K562 (cell line): ENCODE results near the gene NRTN. TPM values are rescaled to one million over a fixed set of nuclear protein-coding genes. Genes with fewer than 3 reads are reported as not detected.
A peak's percentile ranks its signal among the peaks of the same experiment; 100 is the strongest.

Experiments
- BCOR ChIP-seq: fragments of 450-650 bp; IDR thresholded peaks from 2 replicates; pipeline ENCODE4 v1.6.1; 2016
- HDAC2 ChIP-seq: fragments of 450-650 bp; IDR thresholded peaks from 2 replicates; pipeline ENCODE4 v1.6.1; 2016; ENCODE audit warnings: mild to moderate bottlenecking
- HDAC6 ChIP-seq: IDR thresholded peaks from 2 replicates; pipeline ENCODE4 v1.6.1; 2012; ENCODE audit warnings: low read depth, mild to moderate bottlenecking, control low read depth, inconsistent platforms, low read length, moderate library complexity
- MEIS2 ChIP-seq: fragments of 450-650 bp; IDR thresholded peaks from 2 replicates; pipeline ENCODE4 v1.6.1; 2014; ENCODE audit warnings: mild to moderate bottlenecking; ENCODE audit not compliant: partially characterized antibody
- NCOA4 ChIP-seq: fragments of 450-650 bp; IDR thresholded peaks from 2 replicates; pipeline ENCODE4 v1.6.1; 2018; ENCODE audit warnings: mild to moderate bottlenecking; ENCODE audit not compliant: partially characterized antibody
- POLR2AphosphoS2 ChIP-seq: IDR thresholded peaks from 2 replicates; pipeline ENCODE4 v1.6.1; 2012; ENCODE audit warnings: low read length, improper control_type of control experiment
- RBBP5 ChIP-seq: fragments of 200-600 bp; sonication (generic); IDR thresholded peaks from 2 replicates; pipeline ENCODE4 v1.6.1; 2012; ENCODE audit warnings: borderline replicate concordance, mild to moderate bottlenecking, low read length, control low read depth, inconsistent platforms; ENCODE audit not compliant: insufficient read depth, poor library complexity, severe bottlenecking
- SREBF2 ChIP-seq: sonication (generic); formaldehyde crosslinking; IDR thresholded peaks from 2 replicates; pipeline ENCODE4 v1.4.0; 2020; ENCODE audit warnings: mild to moderate bottlenecking, missing genetic modification reagents
- ZFX ChIP-seq: sonication (generic); formaldehyde crosslinking; IDR thresholded peaks from 2 replicates; pipeline ENCODE4 v1.8.0; 2022; ENCODE audit warnings: mild to moderate bottlenecking, missing genetic modification reagents, moderate library complexity
- ZNF354B ChIP-seq: fragments of 250-450 bp; sonication (Bioruptor Pico); IDR thresholded peaks from 2 replicates; pipeline ENCODE4 v1.4.0; 2020
- ZNF584 ChIP-seq: fragments of 200-800 bp; sonication (Bioruptor generic); IDR thresholded peaks from 2 replicates; pipeline ENCODE4 v1.6.1; 2016; ENCODE audit warnings: low read depth, mild to moderate bottlenecking, missing genetic modification characterization, missing compliant biosample characterization
- polyA plus RNA-seq, 8 experiments: library from polyadenylated mRNA; depleted of rRNA in 4 of 8; stranded (reverse) in 5 of 8; unstranded in 3 of 8; fragments of >200 nt; fragmentation: Nextera tagmentation in 2 of 8; fragmentation: Illumina TruSeq in 1 of 8; extraction: Ambion mirVana in 2 of 8; extraction: Trizol in 1 of 8; gene quantifications; 2 replicates each; pipeline versions ENCODE4 v1.2.1 to v1.2.3, GENCODE V29; 2011 to 2014; ENCODE audit warnings: inconsistent platforms in 1 of 8, missing spikeins in 1 of 8
- total RNA-seq, 7 experiments: library from RNA; depleted of rRNA in 6 of 7; stranded (reverse); fragments of >200 nt in 6 of 7; fragmentation: Illumina TruSeq in 2 of 7; extraction: Trizol in 2 of 7; gene quantifications; 2 replicates each; pipeline versions ENCODE4 v1.2.1 to v1.2.3, GENCODE V29; 2011 to 2021; ENCODE audit warnings: low replicate concordance in 1 of 7
- TF ChIP-seq, protein P1 (sequence below): IDR thresholded peaks from 3 replicates; pipeline ENCODE4 v1.6.1; 2011; ENCODE audit warnings: borderline replicate concordance, mild to moderate bottlenecking, moderate library complexity; ENCODE audit not compliant: insufficient read length; ENCODE audit errors: extremely low read depth
- TF ChIP-seq, protein P2 (sequence below), 3 experiments: IDR thresholded peaks in 2 of 3; conservative IDR thresholded peaks in 1 of 3; 2 replicates each; pipeline ENCODE4 v1.5.1; 2011 to 2012; ENCODE audit warnings: low read length in 3 of 3, mild to moderate bottlenecking in 3 of 3, control low read depth in 2 of 3, improper control_type of control experiment in 1 of 3, inconsistent platforms in 1 of 3, low read depth in 1 of 3, mixed read lengths in 1 of 3, moderate library complexity in 1 of 3; ENCODE audit not compliant: insufficient read depth in 2 of 3
- TF ChIP-seq, protein P3 (sequence below): fragments of 250-450 bp; sonication (Bioruptor Pico); IDR thresholded peaks from 2 replicates; pipeline ENCODE4 v1.4.0; 2020; ENCODE audit warnings: borderline replicate concordance
- TF ChIP-seq, protein P4 (sequence below): sonication (generic); formaldehyde crosslinking; IDR thresholded peaks from 2 replicates; pipeline ENCODE4 v1.9.0; 2022; ENCODE audit warnings: mild to moderate bottlenecking, missing genetic modification reagents
- TF ChIP-seq, protein P5 (sequence below): fragments of 250-450 bp; sonication (Bioruptor Pico); IDR thresholded peaks from 2 replicates; pipeline ENCODE4 v1.8.0; 2021; ENCODE audit warnings: mild to moderate bottlenecking, moderate library complexity
- TF ChIP-seq, protein P6 (sequence below): sonication (generic); formaldehyde crosslinking; IDR thresholded peaks from 2 replicates; pipeline ENCODE4 v1.8.0; 2022; ENCODE audit warnings: mild to moderate bottlenecking, missing genetic modification reagents

The NRTN gene
- total and polyA plus RNA-seq, 9 of the 15 experiments (the other 6 are each of a cell fraction or from before 2014, with no cell fraction given), result 0.62 to 8.1 (median 1.6) TPM; not detected in 2

DNA sequence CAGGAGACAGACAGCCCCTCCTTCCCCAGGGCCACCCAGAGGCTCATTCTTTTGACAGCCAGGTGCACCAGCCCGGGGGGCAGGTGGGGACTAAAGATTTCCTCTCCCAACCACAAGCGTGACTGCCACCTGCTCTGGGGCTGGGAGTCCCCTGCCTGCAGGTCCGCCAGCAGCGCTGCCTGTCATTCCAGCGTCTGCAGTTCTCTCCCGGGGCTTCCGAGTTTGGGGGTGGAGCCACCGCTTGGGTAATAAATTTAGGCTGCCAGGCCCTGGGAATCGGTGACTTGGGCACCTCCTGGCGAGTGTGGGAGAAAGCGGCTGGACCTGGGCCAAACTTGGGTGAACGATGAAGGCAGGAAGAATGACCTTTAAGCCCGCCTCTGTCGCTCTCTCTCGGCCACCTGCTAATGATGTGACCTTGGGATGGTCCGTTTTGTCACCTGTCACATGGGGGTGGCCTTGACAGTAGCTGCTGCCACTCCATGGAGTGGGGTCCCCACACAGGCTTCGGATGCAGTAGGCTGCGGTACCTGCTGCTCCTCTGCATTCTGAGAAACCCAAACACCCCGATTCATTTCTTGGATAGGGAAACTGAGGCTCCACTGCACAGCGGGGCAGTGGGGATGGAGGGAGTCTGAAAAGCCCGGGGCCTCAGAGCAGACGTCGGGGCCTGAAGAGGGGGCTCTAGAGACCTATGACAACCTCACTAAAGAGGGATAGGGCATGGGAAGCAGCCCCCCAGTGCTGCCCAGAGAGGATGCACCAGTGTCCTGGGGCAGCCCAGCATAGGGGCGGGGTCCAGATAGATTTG, 21.9 kb downstream of the NRTN start (continued):
- TF ChIP-seq, protein P1, sequence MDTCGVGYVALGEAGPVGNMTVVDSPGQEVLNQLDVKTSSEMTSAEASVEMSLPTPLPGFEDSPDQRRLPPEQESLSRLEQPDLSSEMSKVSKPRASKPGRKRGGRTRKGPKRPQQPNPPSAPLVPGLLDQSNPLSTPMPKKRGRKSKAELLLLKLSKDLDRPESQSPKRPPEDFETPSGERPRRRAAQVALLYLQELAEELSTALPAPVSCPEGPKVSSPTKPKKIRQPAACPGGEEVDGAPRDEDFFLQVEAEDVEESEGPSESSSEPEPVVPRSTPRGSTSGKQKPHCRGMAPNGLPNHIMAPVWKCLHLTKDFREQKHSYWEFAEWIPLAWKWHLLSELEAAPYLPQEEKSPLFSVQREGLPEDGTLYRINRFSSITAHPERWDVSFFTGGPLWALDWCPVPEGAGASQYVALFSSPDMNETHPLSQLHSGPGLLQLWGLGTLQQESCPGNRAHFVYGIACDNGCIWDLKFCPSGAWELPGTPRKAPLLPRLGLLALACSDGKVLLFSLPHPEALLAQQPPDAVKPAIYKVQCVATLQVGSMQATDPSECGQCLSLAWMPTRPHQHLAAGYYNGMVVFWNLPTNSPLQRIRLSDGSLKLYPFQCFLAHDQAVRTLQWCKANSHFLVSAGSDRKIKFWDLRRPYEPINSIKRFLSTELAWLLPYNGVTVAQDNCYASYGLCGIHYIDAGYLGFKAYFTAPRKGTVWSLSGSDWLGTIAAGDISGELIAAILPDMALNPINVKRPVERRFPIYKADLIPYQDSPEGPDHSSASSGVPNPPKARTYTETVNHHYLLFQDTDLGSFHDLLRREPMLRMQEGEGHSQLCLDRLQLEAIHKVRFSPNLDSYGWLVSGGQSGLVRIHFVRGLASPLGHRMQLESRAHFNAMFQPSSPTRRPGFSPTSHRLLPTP, result no peak
- no peak for TF ChIP-seq SREBF2 (CRISPR knock-in tag)
- TF ChIP-seq RBBP5, result no peak
- TF ChIP-seq ZNF584 (CRISPR knock-in tag), result no peak
- TF ChIP-seq ZNF354B (CRISPR knock-in tag), result no peak
- TF ChIP-seq, protein P2, sequence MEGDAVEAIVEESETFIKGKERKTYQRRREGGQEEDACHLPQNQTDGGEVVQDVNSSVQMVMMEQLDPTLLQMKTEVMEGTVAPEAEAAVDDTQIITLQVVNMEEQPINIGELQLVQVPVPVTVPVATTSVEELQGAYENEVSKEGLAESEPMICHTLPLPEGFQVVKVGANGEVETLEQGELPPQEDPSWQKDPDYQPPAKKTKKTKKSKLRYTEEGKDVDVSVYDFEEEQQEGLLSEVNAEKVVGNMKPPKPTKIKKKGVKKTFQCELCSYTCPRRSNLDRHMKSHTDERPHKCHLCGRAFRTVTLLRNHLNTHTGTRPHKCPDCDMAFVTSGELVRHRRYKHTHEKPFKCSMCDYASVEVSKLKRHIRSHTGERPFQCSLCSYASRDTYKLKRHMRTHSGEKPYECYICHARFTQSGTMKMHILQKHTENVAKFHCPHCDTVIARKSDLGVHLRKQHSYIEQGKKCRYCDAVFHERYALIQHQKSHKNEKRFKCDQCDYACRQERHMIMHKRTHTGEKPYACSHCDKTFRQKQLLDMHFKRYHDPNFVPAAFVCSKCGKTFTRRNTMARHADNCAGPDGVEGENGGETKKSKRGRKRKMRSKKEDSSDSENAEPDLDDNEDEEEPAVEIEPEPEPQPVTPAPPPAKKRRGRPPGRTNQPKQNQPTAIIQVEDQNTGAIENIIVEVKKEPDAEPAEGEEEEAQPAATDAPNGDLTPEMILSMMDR (IDR thresholded peaks at IDR 0.05 in 2 of 3, conservative IDR thresholded peaks at IDR 0.05 in 1 of 3; ENCODE audit: insufficient read depth in 2 of 3, low read depth in 1 of 3, low read length in 3 of 3), result peak in 2 of 3 experiments; percentile 11 to 24; a peak in 2 of 6 replicates
- no peak for TF ChIP-seq HDAC6
- peak; percentile 55; the same call in 1 of the 2 replicates for TF ChIP-seq BCOR
- TF ChIP-seq NCOA4, result no peak
- peak; percentile 21; the same call in 1 of the 2 replicates for TF ChIP-seq ZFX (CRISPR knock-in tag)
- TF ChIP-seq, protein P3, sequence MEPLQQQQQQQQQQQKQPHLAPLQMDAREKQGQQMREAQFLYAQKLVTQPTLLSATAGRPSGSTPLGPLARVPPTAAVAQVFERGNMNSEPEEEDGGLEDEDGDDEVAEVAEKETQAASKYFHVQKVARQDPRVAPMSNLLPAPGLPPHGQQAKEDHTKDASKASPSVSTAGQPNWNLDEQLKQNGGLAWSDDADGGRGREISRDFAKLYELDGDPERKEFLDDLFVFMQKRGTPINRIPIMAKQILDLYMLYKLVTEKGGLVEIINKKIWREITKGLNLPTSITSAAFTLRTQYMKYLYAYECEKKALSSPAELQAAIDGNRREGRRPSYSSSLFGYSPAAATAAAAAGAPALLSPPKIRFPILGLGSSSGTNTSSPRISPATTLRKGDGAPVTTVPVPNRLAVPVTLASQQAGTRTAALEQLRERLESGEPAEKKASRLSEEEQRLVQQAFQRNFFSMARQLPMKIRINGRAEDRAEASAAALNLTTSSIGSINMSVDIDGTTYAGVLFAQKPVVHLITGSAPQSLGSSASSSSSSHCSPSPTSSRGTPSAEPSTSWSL, result no peak
- TF ChIP-seq MEIS2, result peak; percentile 86
- no peak for TF ChIP-seq HDAC2
- TF ChIP-seq, protein P4, sequence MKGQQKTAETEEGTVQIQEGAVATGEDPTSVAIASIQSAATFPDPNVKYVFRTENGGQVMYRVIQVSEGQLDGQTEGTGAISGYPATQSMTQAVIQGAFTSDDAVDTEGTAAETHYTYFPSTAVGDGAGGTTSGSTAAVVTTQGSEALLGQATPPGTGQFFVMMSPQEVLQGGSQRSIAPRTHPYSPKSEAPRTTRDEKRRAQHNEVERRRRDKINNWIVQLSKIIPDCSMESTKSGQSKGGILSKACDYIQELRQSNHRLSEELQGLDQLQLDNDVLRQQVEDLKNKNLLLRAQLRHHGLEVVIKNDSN, result peak; percentile 39; the same call in 1 of the 2 replicates
- no peak for TF ChIP-seq POLR2AphosphoS2
- TF ChIP-seq, protein P5, sequence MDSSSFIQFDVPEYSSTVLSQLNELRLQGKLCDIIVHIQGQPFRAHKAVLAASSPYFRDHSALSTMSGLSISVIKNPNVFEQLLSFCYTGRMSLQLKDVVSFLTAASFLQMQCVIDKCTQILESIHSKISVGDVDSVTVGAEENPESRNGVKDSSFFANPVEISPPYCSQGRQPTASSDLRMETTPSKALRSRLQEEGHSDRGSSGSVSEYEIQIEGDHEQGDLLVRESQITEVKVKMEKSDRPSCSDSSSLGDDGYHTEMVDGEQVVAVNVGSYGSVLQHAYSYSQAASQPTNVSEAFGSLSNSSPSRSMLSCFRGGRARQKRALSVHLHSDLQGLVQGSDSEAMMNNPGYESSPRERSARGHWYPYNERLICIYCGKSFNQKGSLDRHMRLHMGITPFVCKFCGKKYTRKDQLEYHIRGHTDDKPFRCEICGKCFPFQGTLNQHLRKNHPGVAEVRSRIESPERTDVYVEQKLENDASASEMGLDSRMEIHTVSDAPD, result no peak
- TF ChIP-seq, protein P6, sequence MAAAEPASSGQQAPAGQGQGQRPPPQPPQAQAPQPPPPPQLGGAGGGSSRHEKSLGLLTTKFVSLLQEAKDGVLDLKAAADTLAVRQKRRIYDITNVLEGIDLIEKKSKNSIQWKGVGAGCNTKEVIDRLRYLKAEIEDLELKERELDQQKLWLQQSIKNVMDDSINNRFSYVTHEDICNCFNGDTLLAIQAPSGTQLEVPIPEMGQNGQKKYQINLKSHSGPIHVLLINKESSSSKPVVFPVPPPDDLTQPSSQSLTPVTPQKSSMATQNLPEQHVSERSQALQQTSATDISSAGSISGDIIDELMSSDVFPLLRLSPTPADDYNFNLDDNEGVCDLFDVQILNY (CRISPR knock-in tag), result no peak
